ENCODE results near the gene KRTAP5-2. TPM values are rescaled to one million over a fixed set of nuclear protein-coding genes. Genes with fewer than 3 reads are reported as not detected.
A peak's percentile ranks its signal among the peaks of the same experiment; 100 is the strongest.

KRTAP5-2 gene
- total and polyA plus RNA-seq, 9 of the 15 experiments (the other 6 are each of a cell fraction or from before 2014, with no cell fraction given), result not detected

GRCh38 chr11:1548221-1549070, 49.6 kb downstream of the KRTAP5-2 start (continued):
- TF ChIP-seq RBFOX2 (IDR thresholded peaks at IDR 0.05; ENCODE audit: low read depth, low read length), result peak; percentile 47
- 0 out of 2 replicates have a peak, but pooled peaks have one; percentile 21 for TF ChIP-seq TFAP4 (CRISPR knock-in tag; IDR thresholded peaks at IDR 0.05; ENCODE audit: borderline replicate concordance)
- TF ChIP-seq USF1 (CRISPR knock-in tag; IDR thresholded peaks at IDR 0.05), result 0 out of 2 replicates have a peak, but pooled peaks have one; percentile 26
- peak; percentile 83 for TF ChIP-seq MEF2A (IDR thresholded peaks at IDR 0.05; ENCODE audit: control insufficient read depth, low read depth, low read length)

GRCh38 chr11:1547467-1548098, 50.5 kb downstream of the KRTAP5-2 start:
- Histone ChIP-seq H3K79me2 (ENCODE audit: control insufficient read depth, insufficient read depth, low read length) (no peaks in the 10 kb centered on the region), H3K36me3 (ENCODE audit: control insufficient read depth, insufficient read depth, low read length) (no peaks in the 10 kb centered on the region), H3K9me1 (ENCODE audit: control insufficient read depth, insufficient read depth, low read length) (no peaks in the 10 kb centered on the region), H3K4me1 (replicated peaks in 1 of 2; ENCODE audit: control insufficient read depth in 2 of 2, insufficient read depth in 2 of 2, low read length in 2 of 2) (peaks cover 0 to 45% of the 10 kb centered on the region in 2 experiments; a peak in 3 of 5 replicates), H3K9ac (ENCODE audit: insufficient read depth in 1 of 2, low read depth in 2 of 2, low read length in 2 of 2) (no peak overlapping the region), H3K4me2 (ENCODE audit: insufficient read depth, low read length) (no peak overlapping the region), H3K4me3 (no peak overlapping the region), H3K27me3 (ENCODE audit: control insufficient read depth in 2 of 2, insufficient read depth in 2 of 2, low read length in 2 of 2) (peaks cover 0 to 5% of the 10 kb centered on the region in 2 experiments; a peak in 1 of 5 replicates), H3K9me3 (replicated peaks; ENCODE audit: control insufficient read depth, insufficient read depth, low read depth, low read length) (no peaks in the 10 kb centered on the region), H3K27ac (ENCODE audit: extremely low read depth, low read depth, low read length) (no peak overlapping the region), H4K20me1 (replicated peaks; ENCODE audit: control insufficient read depth, insufficient read depth, low read length) (peaks cover 3% of the 10 kb centered on the region; the same call in 1 of the 2 replicates), H2AFZ (ENCODE audit: low read depth, low read length) (no peak overlapping the region)
- ATAC-seq (no peak), DNase-seq (ENCODE audit: extremely low read depth in 1 of 4, low spot score in 3 of 4) (no peak), FAIRE-seq (no peak)
- BruUV-seq (replicated peaks), result no TSS peak
- 48% methylated on average over 17 of the region's 33 CpGs for WGBS (ENCODE audit: insufficient coverage, low coverage, missing lambda C conversion rate)
- intact Hi-C loops (cut with micrococcal nuclease), result loop anchor here (2.0 kb wide), 1 partner anchor 27 kb away; no protein-coding TSS in a partner anchor
- in situ Hi-C loops (cut with MboI), result no loop called here
- CTCF ChIA-PET (ENCODE audit: low intra/inter-chr PET ratio), result interaction anchor here (1.1 to 3.1 kb wide), 2 partner anchors 13 to 27 kb away, joined by 5 to 19 read pairs; no protein-coding TSS in a partner anchor
- POLR2A ChIA-PET, result no interaction called here
- no peak for TF ChIP-seq ZNF75A (CRISPR knock-in tag; IDR thresholded peaks at IDR 0.05)
- TF ChIP-seq THRAP3 (IDR thresholded peaks at IDR 0.05; ENCODE audit: borderline replicate concordance), result no peak
- no peak for TF ChIP-seq ZNF224 (CRISPR knock-in tag; IDR thresholded peaks at IDR 0.05)
- TF ChIP-seq RERE (CRISPR knock-in tag; IDR thresholded peaks at IDR 0.05; ENCODE audit: borderline replicate concordance), result no peak
- TF ChIP-seq XRCC3 (IDR thresholded peaks at IDR 0.05), result no peak
- no peak for TF ChIP-seq CEBPB (tag; IDR thresholded peaks at IDR 0.05)
- TF ChIP-seq CHCHD3 (CRISPR knock-in tag; IDR thresholded peaks at IDR 0.05), result no peak
- TF ChIP-seq ZNF57 (CRISPR knock-in tag; IDR thresholded peaks at IDR 0.05), result no peak

All from K562 (cell line).